Nephron progenitor cell (in vitro differentiated cells): ENCODE results near the gene KLRF2.

ENCODE experiments used
- DNase-seq: peaks from one replicate; pipeline ENCODE4 v3.0.0; 2021
- H3K27ac Mint-ChIP-seq: 2 replicates; pipeline ENCODE4 v1.8.0; 2021; ENCODE audit warnings: mild to moderate bottlenecking, moderate library complexity, mixed read lengths
- H3K27me3 Mint-ChIP-seq: 2 replicates; pipeline ENCODE4 v1.8.0; 2021; ENCODE audit warnings: mild to moderate bottlenecking, low read depth, mixed read lengths; ENCODE audit not compliant: poor library complexity
- H3K36me3 Mint-ChIP-seq: 2 replicates; pipeline ENCODE4 v1.8.0; 2021; ENCODE audit warnings: low read depth, mixed read lengths
- H3K4me1 Mint-ChIP-seq: 2 replicates; pipeline ENCODE4 v1.8.0; 2021; ENCODE audit warnings: mixed read lengths
- H3K4me3 Mint-ChIP-seq: 2 replicates; pipeline ENCODE4 v1.8.0; 2021; ENCODE audit warnings: mild to moderate bottlenecking, moderate library complexity, mixed read lengths
- H3K9me3 Mint-ChIP-seq: 2 replicates; pipeline ENCODE4 v1.8.0; 2021; ENCODE audit warnings: mild to moderate bottlenecking, moderate library complexity, mixed read lengths
- TF ChIP-seq, protein P1 (sequence below): fragments of 200-600 bp; sonication (generic); IDR thresholded peaks from 2 replicates; pipeline ENCODE4 v1.5.0; 2021; ENCODE audit warnings: antibody characterized with exemption

The KLRF2 gene, protein sequence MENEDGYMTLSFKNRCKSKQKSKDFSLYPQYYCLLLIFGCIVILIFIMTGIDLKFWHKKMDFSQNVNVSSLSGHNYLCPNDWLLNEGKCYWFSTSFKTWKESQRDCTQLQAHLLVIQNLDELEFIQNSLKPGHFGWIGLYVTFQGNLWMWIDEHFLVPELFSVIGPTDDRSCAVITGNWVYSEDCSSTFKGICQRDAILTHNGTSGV

DNA sequence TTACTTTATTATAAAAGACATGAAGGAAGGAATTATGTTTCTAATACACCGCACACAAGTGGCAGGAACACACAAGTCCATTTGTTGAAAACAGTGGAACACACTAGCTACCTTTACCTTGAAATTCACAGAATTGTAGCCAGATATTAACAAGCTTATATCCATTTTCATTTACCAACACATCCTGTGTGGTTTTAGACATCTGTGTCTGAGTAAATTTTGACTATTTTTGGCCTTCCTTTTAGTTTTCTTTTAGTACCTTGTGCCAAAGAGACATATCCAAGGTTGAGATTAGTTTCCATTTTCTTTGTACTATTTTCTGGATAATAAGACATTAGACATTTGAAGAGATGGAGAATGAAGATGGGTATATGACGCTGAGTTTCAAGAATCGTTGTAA is at the start of gene KLRF2:
Gene KLRF2, plus strand, starts transcription at position 244 of the 400 bp plus-strand sequence. Its CDS starts 107 bp downstream, at position 351.
- TF ChIP-seq, protein P1, sequence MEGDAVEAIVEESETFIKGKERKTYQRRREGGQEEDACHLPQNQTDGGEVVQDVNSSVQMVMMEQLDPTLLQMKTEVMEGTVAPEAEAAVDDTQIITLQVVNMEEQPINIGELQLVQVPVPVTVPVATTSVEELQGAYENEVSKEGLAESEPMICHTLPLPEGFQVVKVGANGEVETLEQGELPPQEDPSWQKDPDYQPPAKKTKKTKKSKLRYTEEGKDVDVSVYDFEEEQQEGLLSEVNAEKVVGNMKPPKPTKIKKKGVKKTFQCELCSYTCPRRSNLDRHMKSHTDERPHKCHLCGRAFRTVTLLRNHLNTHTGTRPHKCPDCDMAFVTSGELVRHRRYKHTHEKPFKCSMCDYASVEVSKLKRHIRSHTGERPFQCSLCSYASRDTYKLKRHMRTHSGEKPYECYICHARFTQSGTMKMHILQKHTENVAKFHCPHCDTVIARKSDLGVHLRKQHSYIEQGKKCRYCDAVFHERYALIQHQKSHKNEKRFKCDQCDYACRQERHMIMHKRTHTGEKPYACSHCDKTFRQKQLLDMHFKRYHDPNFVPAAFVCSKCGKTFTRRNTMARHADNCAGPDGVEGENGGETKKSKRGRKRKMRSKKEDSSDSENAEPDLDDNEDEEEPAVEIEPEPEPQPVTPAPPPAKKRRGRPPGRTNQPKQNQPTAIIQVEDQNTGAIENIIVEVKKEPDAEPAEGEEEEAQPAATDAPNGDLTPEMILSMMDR, result no peak
- no peak for DNase-seq
- peaks cover 5% of the 10 kb centered on the region for H3K27me3 Mint-ChIP-seq
- no peak within 1 kb of the TSS for H3K27ac Mint-ChIP-seq
- H3K9me3 Mint-ChIP-seq, result no peaks in the 10 kb centered on the region
- no peaks in the 10 kb centered on the region for H3K36me3 Mint-ChIP-seq
- H3K4me3 Mint-ChIP-seq, result no peak within 1 kb of the TSS
- H3K4me1 Mint-ChIP-seq, result no peaks in the 10 kb centered on the region

DNA sequence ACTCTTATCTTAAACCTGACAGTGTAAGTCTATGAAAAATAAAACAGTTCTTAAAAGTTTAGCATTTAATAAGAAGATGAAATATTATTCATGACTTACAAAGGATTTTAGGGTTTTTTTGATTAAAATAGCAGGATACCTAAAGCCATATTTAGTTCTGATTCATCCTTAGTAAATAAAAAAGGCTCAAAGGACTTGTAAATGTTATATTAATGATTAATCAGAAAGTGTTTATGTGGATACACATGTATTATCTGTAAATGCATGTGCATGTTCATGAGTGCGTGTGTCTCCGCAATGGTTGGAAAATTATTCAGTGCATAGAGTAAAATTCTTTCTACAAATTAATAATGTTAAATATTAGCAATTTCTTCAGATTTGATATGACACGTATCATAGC is 49.6 kb upstream of the KLRF2 start:
- Mint-ChIP-seq H3K27me3 (no peaks in the 10 kb centered on the region), H3K36me3 (no peaks in the 10 kb centered on the region), H3K4me1 (peaks cover 11% of the 10 kb centered on the region), H3K4me3 (no peak overlapping the region), H3K27ac (no peak overlapping the region), H3K9me3 (no peaks in the 10 kb centered on the region)
- TF ChIP-seq, protein P1, result no peak
- no peak for DNase-seq

DNA sequence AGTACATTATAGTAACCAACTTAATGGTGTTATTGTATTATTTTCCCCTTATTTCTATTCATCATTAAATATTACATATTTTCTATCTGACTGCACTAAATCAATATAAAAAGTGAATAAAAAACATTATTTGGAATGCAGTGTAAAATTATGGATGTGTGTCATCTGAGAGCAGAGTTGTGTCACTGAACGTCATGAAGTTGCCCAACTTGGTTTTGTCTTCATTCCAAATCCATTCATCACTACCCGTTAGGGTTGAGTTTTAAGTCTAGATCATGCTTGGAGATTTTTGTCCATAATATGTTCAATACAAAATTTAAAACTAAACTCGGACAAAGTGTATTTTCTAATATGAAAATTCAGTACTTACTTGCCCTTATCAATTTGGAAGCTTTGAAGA is 37.9 kb upstream of the KLRF2 start:
- Mint-ChIP-seq H3K4me1 (no peaks in the 10 kb centered on the region), H3K4me3 (no peak overlapping the region), H3K27me3 (peaks cover 4% of the 10 kb centered on the region), H3K27ac (no peak overlapping the region), H3K36me3 (no peaks in the 10 kb centered on the region), H3K9me3 (peaks cover 6% of the 10 kb centered on the region)
- TF ChIP-seq, protein P1, result no peak
- DNase-seq, result no peak

DNA sequence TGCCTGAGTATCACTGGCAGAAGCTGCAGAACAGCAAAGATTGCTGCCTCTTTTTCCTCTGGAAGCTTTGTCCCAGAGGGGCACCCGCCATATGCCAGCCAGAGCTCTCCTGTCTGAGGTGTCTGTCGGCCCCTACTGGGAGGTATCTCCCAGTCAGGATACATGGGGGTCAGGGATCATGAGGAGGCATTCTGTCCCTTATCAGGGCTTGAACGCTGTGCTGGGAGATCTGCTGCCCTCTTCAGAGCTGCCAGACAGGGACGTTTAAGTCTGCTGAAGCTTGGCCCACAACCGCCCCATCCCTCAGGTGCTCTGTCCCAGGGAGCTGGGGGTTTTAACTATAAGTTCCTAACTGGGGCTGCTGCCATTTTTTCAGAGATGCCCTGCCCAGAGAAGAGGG is 32.4 kb upstream of the KLRF2 start:
- no peak for DNase-seq
- H3K9me3 Mint-ChIP-seq, result peaks cover 6% of the 10 kb centered on the region
- no peaks in the 10 kb centered on the region for H3K4me1 Mint-ChIP-seq
- TF ChIP-seq, protein P1, result no peak
- no peak overlapping the region for H3K27ac Mint-ChIP-seq
- no peak overlapping the region for H3K4me3 Mint-ChIP-seq
- H3K27me3 Mint-ChIP-seq, result peaks cover 2% of the 10 kb centered on the region
- no peaks in the 10 kb centered on the region for H3K36me3 Mint-ChIP-seq

DNA sequence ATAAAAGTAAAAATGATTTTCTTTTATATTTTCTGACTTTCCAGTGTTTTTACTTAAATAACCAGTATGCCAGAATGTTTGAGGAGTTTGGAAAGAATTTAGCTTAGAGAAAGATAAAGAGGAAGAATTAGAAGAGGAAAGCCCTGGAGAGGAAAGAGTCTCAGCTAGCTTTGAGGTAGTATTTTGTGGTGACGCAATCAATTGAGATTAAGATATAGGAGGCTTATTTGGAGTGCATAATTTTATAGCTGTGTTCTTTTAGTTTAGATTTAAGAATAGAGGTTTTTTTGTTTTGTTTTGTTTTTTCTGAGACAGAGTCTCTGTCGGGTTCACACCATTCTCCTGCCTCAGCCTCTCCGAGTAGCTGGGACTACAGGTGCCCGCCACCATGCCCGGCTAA is 30.2 kb upstream of the KLRF2 start:
- Mint-ChIP-seq H3K9me3 (peaks cover 6% of the 10 kb centered on the region), H3K27ac (no peak overlapping the region), H3K36me3 (no peaks in the 10 kb centered on the region), H3K4me3 (no peak overlapping the region), H3K27me3 (no peaks in the 10 kb centered on the region), H3K4me1 (no peaks in the 10 kb centered on the region)
- no peak for DNase-seq
- TF ChIP-seq, protein P1, result no peak

DNA sequence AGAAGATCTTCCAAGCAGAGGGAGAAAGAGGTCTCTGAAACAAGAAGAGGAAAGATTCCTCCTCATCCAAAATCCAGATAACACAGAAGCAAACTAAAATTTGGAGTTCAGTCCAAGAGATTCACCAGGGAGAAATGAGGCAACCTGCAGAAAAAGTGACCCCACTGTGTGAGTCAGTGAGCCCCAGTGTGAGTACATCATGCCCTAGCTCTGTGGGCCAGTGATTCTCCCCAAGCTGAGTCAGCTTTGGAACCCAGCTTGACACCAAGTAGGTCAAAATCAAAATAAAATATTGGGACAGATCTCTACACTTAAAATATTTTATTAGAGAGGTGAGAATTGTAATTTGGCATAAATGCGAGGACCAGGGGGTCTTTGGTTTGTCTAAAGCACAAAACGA is 29.4 kb upstream of the KLRF2 start:
- H3K9me3 Mint-ChIP-seq, result peaks cover 6% of the 10 kb centered on the region
- TF ChIP-seq, protein P1, result no peak
- DNase-seq, result no peak
- no peaks in the 10 kb centered on the region for H3K4me1 Mint-ChIP-seq
- no peaks in the 10 kb centered on the region for H3K27me3 Mint-ChIP-seq
- H3K36me3 Mint-ChIP-seq, result no peaks in the 10 kb centered on the region
- no peak overlapping the region for H3K27ac Mint-ChIP-seq
- H3K4me3 Mint-ChIP-seq, result no peak overlapping the region
